GM21390 (cell line): ENCODE measurements around the gene OTOGL.
"Not testable (repeated sequence)": the region's sequence is repeated elsewhere in the genome, so short reads cannot be mapped to it uniquely, and the experiment has no call there.

ENCODE experiments used
- ATAC-seq: cut with Tn5 transposase; IDR thresholded peaks from one replicate; pipeline ENCODE4 v1.9.1; 2021; ENCODE audit not compliant: unreplicated experiment

The OTOGL gene

DNA sequence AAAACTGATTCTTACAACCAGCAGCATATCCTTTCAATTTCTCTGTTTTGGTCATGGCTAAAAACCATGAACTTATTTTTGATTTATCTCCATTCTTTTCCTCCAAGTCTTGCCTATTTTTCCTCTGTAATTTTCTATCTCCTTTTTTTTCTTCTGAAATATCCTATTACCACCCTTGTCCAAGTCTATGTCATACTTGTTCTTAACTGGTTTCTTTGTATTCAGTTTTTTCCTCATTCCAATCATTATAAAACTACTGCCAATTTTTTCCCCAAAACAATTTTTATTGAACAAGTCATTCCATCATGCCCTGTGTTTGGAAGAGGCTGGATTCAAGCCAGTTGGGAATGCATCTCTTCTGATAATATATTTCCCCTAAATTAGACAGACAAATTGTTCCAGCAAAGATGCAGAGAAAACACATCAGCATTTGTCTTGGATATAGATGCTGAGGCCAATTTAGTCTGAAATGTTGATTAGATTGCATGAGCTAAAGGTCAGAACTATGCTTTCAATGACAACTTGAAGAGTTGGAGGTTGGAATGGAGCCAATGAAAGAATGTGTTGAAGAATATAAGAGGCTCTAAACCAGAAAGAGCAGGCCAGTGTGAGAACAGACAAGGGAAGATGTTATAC, 30.7 kb downstream of the OTOGL start:
- no peak for ATAC-seq

DNA sequence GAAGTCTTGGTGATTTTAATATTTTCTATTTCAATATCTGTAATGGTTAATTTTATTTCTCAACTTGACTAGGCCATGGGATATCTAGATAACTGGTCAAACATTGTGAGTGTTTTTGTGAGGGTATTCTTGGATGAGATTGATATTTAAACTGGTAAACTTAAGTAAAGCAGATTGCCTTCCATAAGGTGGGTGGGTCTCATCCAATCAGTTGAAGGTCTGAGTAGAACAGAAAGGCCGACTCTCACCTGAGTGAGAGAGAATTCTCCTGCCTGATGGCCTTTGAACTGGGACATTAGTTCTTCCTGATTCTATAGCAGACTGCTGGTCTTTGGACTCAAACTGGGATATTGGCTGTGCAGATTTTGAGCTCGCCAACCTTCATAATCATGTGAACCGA, 36.3 kb downstream of the OTOGL start:
- ATAC-seq = no peak

DNA sequence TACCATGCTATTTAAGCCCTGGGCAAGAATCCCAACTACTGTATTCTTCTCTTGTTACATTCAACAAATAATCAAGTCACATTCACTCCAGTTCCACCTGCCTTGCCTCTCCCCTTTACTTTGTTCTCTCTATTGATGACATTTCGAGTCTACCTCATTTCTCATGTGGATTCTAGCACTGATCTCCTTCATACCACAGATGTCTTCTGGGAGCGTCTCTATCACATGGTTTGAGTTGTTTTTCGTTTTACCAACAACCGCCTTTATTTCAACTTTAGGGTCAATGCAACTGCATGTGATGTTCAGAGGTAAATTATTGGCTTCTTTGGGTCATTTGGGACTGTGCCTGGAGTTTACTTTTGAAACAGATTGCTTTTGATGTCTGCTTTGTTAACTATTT, 40.7 kb downstream of the OTOGL start:
- ATAC-seq = no peak

DNA sequence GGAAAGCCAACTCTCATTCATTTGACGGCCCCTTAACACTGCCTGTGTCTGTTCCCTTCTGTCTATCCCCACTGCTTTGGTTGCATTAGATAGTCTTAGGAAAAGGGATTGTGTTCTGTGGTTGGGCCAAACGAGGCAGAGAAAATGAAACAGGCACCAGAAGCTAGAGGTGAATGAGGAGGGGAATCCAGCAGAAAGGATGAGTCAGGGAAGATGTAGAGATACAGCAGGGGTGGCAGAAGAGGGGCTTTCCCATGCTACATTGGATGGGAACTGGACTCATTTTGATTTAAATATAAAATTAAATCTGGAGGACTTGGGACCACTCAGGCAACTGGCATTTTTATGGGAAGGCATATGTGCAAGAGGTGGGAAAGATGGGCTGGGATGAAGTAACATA, 43.3 kb downstream of the OTOGL start:
- no peak for ATAC-seq

DNA sequence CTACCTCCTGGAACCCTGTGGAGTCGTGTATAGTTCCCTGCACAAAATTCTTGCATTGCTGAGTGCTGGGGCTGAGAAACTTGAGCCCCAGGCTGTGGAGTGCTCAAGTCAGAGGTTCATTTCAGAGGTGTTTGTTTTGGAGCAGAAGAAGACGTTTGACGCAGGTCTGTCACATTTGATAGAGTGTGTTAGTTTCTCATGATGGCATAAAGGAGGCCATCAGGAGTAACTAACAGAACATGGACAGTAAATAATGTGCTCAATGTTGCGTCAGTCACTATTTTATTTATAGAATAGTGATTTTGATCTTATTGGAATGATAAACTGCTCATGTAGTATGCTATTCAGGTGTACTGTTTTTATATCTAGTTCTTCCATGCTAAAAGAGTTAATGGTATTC, 44.2 kb downstream of the OTOGL start:
- ATAC-seq = no peak

DNA sequence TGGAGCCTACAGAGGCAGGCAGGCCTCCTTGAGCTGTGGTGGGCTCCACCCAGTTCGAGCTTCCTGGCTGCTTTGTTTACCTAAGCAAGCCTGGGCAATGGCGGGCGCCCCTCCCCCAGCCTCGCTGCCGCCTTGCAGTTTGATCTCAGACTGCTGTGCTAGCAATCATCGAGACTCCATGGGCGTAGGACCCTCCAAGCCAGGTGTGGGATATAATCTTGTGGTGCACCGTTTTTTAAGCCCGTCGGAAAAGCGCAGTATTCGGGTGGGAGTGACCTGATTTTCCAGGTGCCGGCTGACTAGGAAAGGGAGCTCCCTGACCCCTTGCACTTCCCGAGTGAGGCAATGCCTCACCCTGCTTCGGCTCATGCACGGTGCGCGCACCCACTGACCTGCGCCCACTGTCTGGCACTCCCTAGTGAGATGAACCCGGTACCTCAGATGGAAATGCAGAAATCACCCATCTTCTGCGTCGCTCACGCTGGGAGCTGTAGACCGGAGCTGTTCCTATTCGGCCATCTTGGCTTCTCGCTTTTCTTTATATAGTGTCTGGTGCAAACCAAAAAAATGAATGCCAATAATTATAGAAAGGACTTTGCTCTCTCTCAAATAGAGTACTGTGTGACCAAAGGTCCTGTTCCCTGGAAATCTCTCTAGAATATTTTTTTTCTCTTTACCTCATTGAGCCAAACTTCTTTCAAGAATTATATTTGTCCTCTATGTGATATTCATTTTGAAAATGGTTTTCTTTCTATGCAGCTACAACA, 50.4 kb downstream of the OTOGL start:
- not testable (repeated sequence) for ATAC-seq

DNA sequence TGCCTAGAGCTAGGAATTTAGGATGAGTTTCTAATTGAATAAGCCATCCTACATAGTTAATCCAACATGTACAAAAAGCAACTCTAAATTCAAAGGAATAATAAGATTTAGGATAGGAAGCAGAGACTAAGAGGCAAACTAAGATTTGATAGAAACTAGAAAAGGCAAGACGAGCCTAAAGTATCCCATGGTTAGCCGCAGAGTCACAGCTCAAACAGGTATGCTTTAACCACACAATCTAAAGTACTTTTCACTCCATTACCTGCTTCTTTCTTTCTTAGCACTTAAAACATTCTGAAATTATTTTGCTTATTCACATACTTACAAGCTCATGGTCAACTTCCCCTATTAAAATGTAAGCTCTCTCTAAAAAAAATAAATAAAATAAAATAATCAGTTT, 51.8 kb downstream of the OTOGL start:
- ATAC-seq = no peak

DNA sequence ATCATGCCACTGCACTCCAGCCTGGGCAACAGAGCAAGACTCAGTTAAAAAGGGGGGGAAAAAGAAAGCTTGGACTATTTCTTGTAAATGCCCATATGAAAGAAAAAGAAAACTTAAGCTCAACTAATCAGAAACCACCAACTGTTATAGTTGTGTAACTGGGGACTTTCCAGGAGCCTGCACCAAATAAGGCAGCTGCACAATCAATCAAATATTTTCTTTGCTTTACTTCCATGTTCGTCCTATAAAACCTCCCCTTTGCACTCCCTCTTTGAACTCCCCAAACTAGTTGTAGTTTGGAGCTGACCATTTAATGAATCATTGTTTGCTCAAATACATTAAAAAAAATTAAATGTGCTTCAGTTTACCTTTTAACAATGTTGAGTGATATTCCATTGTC, 54.9 kb downstream of the OTOGL start:
- no peak for ATAC-seq

DNA sequence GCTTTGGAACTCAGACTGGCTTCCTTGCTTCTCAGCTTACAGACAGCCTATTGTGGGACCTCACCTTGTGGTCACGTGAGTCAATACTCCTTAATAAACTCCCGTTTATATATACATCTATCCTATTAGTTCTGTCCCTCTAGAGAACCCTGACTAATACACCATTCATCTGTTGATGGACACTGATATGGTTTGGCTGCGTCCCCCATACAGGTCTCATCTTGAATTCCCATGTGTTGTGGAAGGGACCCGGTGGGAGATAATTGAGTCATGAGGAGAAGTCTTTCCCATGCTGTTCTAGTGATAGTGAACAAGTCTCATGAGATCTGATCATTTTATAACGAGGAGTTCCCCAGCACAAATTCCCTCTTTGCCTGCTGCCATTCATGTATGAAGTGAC, 57.0 kb downstream of the OTOGL start:
- ATAC-seq = no peak

DNA sequence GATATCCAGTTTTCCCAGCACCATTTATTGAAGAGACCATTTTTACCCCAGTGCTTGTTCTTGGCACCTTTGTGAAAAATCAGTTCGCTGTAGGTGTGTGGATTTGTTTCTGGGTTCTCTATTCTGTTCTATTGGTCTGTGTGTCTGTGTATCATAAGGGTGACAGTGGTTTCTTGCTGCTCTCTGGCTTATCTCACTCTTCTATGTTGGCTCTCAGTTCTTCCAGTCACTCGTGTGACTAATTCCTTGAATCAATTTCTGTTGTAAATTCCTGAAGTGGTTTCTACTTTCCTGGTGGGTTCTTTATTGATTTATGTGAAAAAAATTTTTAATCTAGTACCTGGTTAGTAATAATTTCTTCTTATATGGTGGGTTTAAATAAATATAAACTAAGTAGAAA, 58.3 kb downstream of the OTOGL start:
- no peak for ATAC-seq

DNA sequence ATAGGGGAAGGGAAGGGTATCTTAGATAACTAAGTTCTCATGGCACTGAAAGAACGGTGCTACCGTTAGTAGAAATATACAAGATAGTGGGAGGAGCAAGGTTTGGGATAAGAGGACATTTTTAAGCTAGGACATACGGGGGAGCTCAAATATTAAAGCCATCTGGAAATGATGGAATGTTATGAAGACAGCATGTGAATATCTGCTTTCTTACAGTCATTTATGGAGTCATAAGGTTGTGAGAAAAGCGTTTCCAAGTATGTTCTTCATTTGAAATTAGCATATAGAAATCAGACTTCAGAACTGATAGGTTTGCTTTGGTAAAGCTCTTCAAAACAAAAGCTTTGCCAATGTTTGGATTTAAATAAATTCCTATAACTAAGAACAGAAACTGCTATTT, 62.3 kb downstream of the OTOGL start:
- ATAC-seq = no peak

DNA sequence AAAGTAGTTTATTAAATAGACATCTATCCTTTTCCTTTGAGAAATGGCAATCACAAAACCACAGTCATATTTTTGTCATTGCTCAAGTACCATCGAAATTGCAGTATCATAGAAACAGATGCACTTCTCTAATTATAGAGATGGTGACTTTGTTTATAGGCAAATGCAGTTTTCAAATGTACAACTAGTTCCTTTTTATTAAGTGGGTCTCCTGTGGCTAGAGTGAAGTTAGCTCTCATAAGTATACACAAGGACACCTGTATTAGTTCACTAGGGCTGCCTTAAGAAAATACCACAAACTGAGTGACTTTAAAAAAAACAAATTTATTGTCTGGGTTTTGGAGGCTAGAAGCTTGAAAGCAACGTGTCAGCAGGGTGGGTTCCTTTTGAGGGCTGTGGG, 62.8 kb downstream of the OTOGL start:
- ATAC-seq = peak; percentile 84

DNA sequence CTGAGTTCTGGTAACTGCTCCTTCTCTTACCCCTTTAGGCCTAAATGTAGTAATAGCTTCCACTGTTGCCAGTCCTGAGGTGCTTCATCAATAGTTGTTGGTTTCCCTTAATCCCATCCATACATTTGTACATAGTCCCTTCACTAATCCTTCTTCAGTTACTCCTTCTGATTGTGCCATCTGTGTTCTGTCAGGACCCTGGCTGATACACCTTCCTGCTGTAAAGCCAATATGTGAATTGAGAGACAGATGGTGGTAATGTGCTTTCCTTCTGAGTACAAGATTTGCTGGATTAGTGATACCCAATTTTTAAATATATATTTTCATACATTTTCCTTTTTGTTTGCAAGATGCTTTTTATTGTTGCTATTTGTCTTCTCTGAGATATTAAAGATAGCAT, 66.4 kb downstream of the OTOGL start:
- ATAC-seq = no peak

DNA sequence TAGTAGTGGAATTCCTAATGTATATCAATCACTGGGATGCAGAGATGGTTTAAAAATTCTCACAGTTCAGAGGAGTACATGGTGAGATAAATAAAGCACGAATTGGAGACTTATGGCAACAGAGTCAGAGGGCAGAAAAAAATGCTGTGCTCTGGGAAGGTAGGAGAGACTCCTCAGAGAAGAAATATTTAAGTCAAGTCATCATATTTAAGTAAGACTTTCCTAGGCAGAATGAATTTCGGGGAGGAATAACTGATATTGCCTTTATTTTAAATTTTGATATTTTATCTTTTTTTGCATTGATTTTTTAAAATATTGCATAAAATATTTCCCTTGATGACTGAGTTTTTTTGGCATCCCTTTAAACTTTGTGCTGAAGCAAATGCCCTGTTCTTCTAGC, 67.4 kb downstream of the OTOGL start:
- no peak for ATAC-seq

DNA sequence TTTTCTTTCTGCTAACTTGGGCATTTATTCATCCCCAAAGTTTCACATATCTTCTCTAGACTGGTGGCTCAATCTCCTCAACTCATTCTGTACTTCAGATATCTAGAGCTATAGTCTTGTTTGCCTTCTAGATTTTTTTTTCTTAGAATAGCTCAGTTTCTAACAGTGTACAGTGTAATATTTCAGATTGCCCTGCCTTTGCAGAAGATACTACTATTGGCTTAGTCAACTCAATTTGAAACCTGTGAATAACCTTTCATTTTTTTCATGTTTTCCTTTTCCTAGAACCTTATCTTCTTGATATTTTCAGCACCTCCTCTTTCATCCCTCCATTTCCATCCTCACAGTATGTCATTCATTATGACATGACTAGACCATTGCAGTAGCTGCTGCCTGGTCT, 69.6 kb downstream of the OTOGL start:
- ATAC-seq = no peak

DNA sequence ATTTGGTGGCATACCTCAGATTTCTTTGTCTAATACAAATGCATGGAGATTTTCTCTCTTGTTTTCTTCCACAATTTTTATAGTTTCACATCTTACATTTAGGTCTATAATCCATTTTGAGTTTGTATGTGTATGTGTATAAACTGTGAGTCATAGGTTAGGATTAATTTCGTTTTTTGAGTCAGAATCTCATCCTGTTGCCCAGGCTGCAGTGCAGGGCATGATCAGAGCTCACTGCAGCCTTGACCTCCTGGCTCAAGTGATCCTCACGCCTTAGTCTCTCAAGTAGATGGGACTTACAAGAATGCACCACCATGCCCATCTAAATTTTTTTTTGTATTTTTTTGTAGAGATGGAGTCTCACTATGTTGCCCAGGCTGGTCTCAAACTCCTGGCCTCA, 71.6 kb downstream of the OTOGL start:
- ATAC-seq = no peak

DNA sequence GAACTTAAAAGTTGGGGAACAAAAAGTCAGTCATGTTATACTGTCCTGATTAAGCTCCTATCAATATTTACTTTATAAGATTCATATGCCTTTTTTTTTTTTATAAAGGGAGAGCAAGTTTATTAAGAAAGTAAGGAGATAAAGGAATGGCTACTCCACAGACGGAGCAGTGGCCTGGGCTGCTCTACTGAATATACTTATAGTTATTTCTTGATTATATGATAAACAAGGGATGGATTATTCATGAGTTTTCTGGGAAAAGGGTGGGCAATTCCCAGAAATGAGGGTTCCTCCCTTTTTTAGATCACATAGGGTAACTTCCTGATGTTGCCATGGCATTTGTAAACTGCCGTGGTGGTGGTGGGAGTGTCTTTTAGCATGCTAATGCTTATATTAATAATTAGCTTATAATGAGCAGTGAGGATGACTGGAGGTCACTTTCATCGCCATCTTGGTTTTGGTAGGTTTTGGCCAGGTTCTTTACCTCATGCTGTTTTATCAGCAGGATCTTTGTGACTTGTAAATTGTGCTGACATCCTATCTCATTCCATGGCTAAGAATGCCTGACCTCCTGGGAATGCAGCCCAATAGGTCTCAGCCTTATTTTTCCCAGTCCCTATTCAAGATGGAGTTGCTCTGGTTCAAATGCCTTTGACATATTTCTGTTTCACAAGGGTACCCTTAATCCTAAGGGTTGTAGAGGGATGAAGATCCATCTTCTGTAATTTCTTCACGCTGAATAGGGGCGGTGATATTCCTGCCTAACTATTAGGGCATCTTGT, 73.9 kb downstream of the OTOGL start:
- no peak for ATAC-seq

DNA sequence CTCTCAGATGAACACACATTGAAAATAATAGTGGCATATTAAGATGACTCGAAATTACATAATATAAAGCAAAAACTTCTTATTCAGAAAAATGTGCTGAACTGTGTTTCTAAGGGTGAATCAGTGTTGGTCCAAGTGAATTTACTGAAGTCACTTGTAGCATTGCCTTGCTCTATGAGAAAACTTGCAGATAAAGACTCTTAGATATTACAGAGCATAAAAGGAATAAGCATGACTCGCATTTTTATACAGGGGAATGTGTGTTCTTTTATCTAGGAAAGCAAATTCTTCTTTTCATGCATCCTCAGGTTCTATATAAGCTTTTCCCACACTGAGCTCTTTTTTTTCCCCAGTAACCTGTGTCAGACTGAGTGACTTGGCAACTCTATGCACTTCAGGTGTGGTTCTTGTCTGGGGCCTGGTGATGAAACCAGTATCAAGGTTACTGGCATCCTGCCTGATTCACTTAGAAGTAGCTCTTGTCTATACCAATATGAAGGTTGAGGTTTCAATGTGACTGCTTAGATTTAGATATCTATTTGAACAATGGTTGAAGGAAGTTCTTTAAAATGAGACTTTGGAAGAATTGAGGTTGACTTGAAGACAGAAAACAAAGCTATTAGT, 76.1 kb downstream of the OTOGL start:
- ATAC-seq = no peak

DNA sequence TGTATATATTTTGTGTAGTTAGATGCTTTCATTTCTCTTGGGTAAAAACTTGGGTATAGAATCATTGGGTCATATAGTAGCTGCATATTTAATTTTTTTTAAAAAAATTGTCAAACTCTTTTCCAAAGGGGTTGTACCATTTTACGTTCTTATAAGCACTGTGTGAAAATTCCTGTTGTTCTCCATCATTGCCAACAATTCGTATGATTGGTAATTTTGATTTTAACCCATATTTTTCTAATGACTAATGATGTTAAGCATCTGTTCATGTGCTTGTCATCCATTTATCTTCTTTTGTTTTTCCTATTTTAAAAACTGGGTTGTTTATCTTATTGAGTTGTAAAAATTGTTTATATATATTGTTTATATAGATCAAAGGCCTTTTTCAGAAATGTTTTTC, 77.4 kb downstream of the OTOGL start:
- no peak for ATAC-seq

DNA sequence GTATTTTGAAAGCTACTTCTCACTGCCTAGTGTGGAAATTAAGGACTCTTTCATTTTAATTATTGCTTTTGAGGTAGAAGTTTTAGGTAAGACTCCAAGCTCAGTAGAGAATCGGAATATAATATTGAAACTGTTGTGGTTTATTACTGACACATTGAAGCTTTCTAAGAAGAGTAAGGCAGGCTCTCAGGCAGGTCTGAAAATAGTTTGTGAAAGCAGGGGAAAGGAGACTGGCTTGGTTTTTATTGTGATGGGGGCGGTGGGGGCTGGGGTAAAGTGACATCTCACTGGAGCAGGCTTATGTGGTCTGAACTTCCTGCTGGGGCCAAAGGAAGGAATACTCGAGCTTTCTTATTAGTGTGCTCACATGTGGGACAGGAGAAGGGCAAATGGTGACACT, 79.5 kb downstream of the OTOGL start:
- peak; percentile 89 for ATAC-seq

DNA sequence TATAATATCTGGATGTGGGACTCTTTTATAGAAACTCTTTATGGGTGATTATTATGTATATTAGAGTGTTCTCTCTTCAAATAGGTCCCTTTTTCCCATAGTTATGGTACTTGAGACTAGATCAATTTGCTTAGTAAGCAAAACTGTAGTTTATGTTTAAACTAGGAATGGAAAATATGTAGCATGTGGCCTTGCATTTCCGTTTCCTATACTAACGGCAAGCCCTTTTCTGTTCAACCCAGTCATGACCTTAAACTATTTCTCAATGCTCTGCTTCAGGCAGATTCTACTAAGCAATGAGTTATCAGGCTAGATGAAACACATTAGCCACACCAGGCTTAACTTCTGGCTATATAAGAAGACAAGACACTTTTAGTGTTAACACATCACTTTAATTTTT, 84.6 kb downstream of the OTOGL start:
- no peak for ATAC-seq

DNA sequence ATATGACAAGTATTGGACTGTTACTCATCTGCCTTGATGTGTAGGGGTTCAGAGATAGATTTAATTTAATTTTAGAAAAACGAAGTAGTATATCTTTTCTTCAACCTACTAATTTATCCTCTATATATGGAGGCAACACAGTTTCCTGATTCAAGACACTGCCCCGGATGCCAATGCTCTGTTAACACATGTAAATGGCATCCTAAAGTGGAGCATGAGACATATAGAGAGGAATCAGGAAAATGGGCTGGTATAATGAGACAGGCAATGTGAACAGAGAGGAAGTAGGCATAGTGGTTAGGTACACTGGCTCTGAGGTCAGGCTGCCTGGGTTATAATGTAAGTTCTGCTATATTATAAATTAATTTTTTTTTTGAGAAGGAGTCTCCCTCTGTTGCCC, 85.6 kb downstream of the OTOGL start:
- ATAC-seq = no peak
